Suprapubic skin (tissue), 4 donors: ENCODE results near the gene CCL8.

ENCODE experiments used
- POLR2A ChIP-seq, 2 donors: fragments of 450-650 bp; IDR thresholded peaks; one replicate each; pipeline ENCODE4 v1.6.1; 2017; ENCODE audit warnings: antibody characterized with exemption in 2 of 2, mild to moderate bottlenecking in 2 of 2, moderate library complexity in 2 of 2
- POLR2AphosphoS5 ChIP-seq, 3 donors: sonication (generic); formaldehyde crosslinking; IDR thresholded peaks; one replicate each; pipeline ENCODE4 v1.6.1; 2017; ENCODE audit warnings: antibody characterized with exemption in 3 of 3
- TF ChIP-seq, protein P1 (sequence below), 2 donors: fragments of 200-600 bp in 1 of 2; fragments of 450-650 bp in 1 of 2; sonication (generic) in 1 of 2; IDR thresholded peaks; one replicate each; pipeline ENCODE4 v1.5.1; 2016 to 2019; ENCODE audit warnings: antibody characterized with exemption in 2 of 2, mild to moderate bottlenecking in 1 of 2, moderate library complexity in 1 of 2

DNA sequence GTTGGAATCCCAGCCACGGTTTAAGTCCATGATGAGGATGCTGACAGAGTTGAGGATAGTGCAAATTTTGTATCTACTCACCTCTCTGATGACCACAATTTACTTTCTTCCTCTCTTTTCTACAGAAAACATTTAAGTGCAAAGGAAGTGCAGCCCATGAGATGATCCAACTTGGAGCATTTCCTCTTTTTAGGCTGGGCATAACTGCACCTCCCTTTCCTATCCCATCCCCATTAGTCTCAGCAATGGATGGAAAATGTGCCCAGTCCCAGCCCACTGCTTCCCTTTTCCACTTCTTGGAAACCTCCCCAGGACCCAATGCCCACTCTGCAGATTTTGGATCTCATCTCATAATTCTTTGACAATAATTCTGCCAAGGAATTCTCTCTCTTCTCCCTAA, 16.6 kb upstream of the CCL8 start:
- TF ChIP-seq, protein P1, sequence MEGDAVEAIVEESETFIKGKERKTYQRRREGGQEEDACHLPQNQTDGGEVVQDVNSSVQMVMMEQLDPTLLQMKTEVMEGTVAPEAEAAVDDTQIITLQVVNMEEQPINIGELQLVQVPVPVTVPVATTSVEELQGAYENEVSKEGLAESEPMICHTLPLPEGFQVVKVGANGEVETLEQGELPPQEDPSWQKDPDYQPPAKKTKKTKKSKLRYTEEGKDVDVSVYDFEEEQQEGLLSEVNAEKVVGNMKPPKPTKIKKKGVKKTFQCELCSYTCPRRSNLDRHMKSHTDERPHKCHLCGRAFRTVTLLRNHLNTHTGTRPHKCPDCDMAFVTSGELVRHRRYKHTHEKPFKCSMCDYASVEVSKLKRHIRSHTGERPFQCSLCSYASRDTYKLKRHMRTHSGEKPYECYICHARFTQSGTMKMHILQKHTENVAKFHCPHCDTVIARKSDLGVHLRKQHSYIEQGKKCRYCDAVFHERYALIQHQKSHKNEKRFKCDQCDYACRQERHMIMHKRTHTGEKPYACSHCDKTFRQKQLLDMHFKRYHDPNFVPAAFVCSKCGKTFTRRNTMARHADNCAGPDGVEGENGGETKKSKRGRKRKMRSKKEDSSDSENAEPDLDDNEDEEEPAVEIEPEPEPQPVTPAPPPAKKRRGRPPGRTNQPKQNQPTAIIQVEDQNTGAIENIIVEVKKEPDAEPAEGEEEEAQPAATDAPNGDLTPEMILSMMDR (IDR thresholded peaks at IDR 0.05), result no peak
- TF ChIP-seq POLR2AphosphoS5 (IDR thresholded peaks at IDR 0.05), result no peak
- no peak for TF ChIP-seq POLR2A (IDR thresholded peaks at IDR 0.05)
